ENCODE data around the gene AGPS.

DNA sequence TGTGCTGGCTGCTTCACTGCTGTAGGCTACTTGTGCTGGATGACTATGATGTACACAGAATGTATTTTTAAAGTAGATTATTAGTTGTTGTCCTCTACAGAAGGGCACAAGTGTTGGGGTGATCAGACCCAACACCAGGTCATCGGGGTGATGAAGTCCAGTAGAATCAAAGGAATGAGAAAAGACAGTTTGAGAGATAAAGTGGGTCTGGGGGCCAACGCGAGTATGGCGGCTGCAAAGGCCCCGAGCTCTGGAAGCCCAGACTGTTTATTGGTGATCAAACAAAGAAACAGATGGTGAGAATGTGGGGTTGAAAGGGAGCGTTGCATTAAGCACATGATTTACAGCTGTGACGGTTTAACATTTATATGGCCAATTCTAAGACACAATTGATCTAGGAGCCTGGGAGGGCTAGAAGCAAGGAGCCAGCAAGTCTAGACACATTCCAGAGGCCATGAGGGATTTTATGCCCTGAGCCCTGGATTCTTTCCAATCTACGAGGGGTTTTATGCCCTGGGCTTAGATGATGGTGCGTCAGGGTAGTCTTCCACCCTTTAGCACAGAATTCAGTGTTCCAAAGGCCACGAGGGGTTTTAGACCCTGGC, 153.5 kb downstream of the AGPS start:
- TF ChIP-seq, protein P1, sequence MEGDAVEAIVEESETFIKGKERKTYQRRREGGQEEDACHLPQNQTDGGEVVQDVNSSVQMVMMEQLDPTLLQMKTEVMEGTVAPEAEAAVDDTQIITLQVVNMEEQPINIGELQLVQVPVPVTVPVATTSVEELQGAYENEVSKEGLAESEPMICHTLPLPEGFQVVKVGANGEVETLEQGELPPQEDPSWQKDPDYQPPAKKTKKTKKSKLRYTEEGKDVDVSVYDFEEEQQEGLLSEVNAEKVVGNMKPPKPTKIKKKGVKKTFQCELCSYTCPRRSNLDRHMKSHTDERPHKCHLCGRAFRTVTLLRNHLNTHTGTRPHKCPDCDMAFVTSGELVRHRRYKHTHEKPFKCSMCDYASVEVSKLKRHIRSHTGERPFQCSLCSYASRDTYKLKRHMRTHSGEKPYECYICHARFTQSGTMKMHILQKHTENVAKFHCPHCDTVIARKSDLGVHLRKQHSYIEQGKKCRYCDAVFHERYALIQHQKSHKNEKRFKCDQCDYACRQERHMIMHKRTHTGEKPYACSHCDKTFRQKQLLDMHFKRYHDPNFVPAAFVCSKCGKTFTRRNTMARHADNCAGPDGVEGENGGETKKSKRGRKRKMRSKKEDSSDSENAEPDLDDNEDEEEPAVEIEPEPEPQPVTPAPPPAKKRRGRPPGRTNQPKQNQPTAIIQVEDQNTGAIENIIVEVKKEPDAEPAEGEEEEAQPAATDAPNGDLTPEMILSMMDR (conservative IDR thresholded peaks at IDR 0.05) = no peak
- no peak for TF ChIP-seq EZH2 (IDR thresholded peaks at IDR 0.05; ENCODE audit: low read depth)

Data from PC-9 (cell line).